Measurements from ENCODE around the gene PIP5K1B.

GRCh38 chr9:68876273-68876672 is 171.2 kb downstream of the PIP5K1B start:
- TF ChIP-seq ZFX (IDR thresholded peaks at IDR 0.05): no peak
- TF ChIP-seq, protein P1, sequence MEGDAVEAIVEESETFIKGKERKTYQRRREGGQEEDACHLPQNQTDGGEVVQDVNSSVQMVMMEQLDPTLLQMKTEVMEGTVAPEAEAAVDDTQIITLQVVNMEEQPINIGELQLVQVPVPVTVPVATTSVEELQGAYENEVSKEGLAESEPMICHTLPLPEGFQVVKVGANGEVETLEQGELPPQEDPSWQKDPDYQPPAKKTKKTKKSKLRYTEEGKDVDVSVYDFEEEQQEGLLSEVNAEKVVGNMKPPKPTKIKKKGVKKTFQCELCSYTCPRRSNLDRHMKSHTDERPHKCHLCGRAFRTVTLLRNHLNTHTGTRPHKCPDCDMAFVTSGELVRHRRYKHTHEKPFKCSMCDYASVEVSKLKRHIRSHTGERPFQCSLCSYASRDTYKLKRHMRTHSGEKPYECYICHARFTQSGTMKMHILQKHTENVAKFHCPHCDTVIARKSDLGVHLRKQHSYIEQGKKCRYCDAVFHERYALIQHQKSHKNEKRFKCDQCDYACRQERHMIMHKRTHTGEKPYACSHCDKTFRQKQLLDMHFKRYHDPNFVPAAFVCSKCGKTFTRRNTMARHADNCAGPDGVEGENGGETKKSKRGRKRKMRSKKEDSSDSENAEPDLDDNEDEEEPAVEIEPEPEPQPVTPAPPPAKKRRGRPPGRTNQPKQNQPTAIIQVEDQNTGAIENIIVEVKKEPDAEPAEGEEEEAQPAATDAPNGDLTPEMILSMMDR (conservative IDR thresholded peaks at IDR 0.05): no peak

Data from C4-2B (cell line).